WERI-Rb-1 (cell line): ENCODE measurements around the gene SYCE3.

ENCODE experiments used
- DNase-seq: peaks from one replicate; pipeline ENCODE4 v3.0.0-alpha.2; 2020
- H3K27ac ChIP-seq: fragments of 250-450 bp; sonication (Bioruptor Pico); 2 replicates; pipeline ENCODE4 v1.5.1; 2020; ENCODE audit warnings: mild to moderate bottlenecking, moderate library complexity
- H3K27me3 ChIP-seq: fragments of 250-450 bp; sonication (Bioruptor Pico); 2 replicates; pipeline ENCODE4 v1.5.1; 2021; ENCODE audit warnings: mild to moderate bottlenecking, low read depth, moderate library complexity; ENCODE audit not compliant: insufficient read depth, severe bottlenecking
- H3K36me3 ChIP-seq: fragments of 250-450 bp; sonication (Bioruptor Pico); 2 replicates; pipeline ENCODE4 v1.5.1; 2020; ENCODE audit warnings: mild to moderate bottlenecking, moderate library complexity
- H3K4me3 ChIP-seq: 2 replicates; pipeline ENCODE4 v1.5.1; 2011; ENCODE audit warnings: low read depth, mild to moderate bottlenecking, control low read depth, low read length
- H3K9me3 ChIP-seq: fragments of 250-450 bp; sonication (Bioruptor Pico); 2 replicates; pipeline ENCODE4 v1.5.1; 2021; ENCODE audit warnings: mild to moderate bottlenecking, moderate library complexity; ENCODE audit not compliant: severe bottlenecking
- CTCF ChIP-seq: IDR thresholded peaks from 2 replicates; pipeline ENCODE4 v1.5.1; 2011; ENCODE audit warnings: low read depth, mild to moderate bottlenecking, control low read depth, inconsistent platforms, low read length

SYCE3 gene

GRCh38 chr22:50601669-50602337 is 39.1 kb upstream of the SYCE3 start:
- H3K4me3 ChIP-seq = peak overlapping the region; percentile 89
- no peak for DNase-seq
- peaks cover 53% of the 10 kb centered on the region for H3K36me3 ChIP-seq
- no peaks in the 10 kb centered on the region for H3K27me3 ChIP-seq
- TF ChIP-seq CTCF = no peak
- no peaks in the 10 kb centered on the region for H3K9me3 ChIP-seq
- H3K27ac ChIP-seq = peak overlapping the region; percentile 88

- H3K27ac ChIP-seq = peak overlapping the region; percentile 88
- no peaks in the 10 kb centered on the region for H3K9me3 ChIP-seq
- no peak for TF ChIP-seq CTCF
- DNase-seq = peak; percentile 52
- H3K27me3 ChIP-seq = no peaks in the 10 kb centered on the region
- H3K36me3 ChIP-seq = peaks cover 49% of the 10 kb centered on the region
- H3K4me3 ChIP-seq = peak overlapping the region; percentile 89
Measured at GRCh38 chr22:50600967-50601668, 38.4 kb upstream of the SYCE3 start.

- peak within 1 kb of the TSS; percentile 89 for H3K4me3 ChIP-seq
- TF ChIP-seq CTCF = no peak
- no peaks in the 10 kb centered on the region for H3K27me3 ChIP-seq
- DNase-seq = peak; percentile 77
- H3K36me3 ChIP-seq = peaks cover 43% of the 10 kb centered on the region
- H3K9me3 ChIP-seq = no peaks in the 10 kb centered on the region
- H3K27ac ChIP-seq = peak within 1 kb of the TSS; percentile 88
Measured at GRCh38 chr22:50600538-50600937, 37.8 kb upstream of the SYCE3 start, which contains the start of gene MAPK8IP2. MAPK8IP2 (plus strand) TSS chr22:50600793; CDS start chr22:50600819, 26 bp downstream.

GRCh38 chr22:50599816-50600455 is 37.2 kb upstream of the SYCE3 start:
- Histone ChIP-seq H3K27me3 (no peaks in the 10 kb centered on the region), H3K4me3 (peak overlapping the region; percentile 67)
- no peak for DNase-seq

GRCh38 chr22:50597097-50597496 is 34.4 kb upstream of the SYCE3 start:
- Histone ChIP-seq H3K36me3 (peaks cover 12% of the 10 kb centered on the region), H3K27ac (no peak overlapping the region), H3K9me3 (no peaks in the 10 kb centered on the region), H3K27me3 (no peaks in the 10 kb centered on the region), H3K4me3 (no peak overlapping the region)
- no peak for TF ChIP-seq CTCF
- no peak for DNase-seq

More at GRCh38 chr22:50599816-50600455, 37.2 kb upstream of the SYCE3 start:
- Histone ChIP-seq H3K36me3 (peaks cover 37% of the 10 kb centered on the region), H3K27ac (peak overlapping the region; percentile 76), H3K9me3 (no peaks in the 10 kb centered on the region)
- no peak for TF ChIP-seq CTCF
